Gastroesophageal sphincter (tissue), 3 donors: Measurements from ENCODE around the gene DDX5.

Experiments
- CTCF ChIP-seq, 4 experiments: fragments of 200-600 bp in 2 of 4; fragments of 450-650 bp in 2 of 4; sonication (generic) in 1 of 4; IDR thresholded peaks; one replicate each; pipeline ENCODE4 v1.5.1; 2017 to 2019; ENCODE audit warnings: antibody characterized with exemption in 4 of 4, mild to moderate bottlenecking in 2 of 4, moderate library complexity in 2 of 4
- EP300 ChIP-seq: sonication (generic); formaldehyde crosslinking; IDR thresholded peaks from one replicate; pipeline ENCODE4 v1.6.1; 2017; ENCODE audit warnings: antibody characterized with exemption, mild to moderate bottlenecking
- POLR2A ChIP-seq, 2 donors: fragments of 450-650 bp; IDR thresholded peaks; one replicate each; pipeline ENCODE4 v1.6.1; 2017; ENCODE audit warnings: antibody characterized with exemption in 2 of 2, mild to moderate bottlenecking in 2 of 2, moderate library complexity in 1 of 2
- POLR2AphosphoS5 ChIP-seq: sonication (generic); formaldehyde crosslinking; IDR thresholded peaks from one replicate; pipeline ENCODE4 v1.6.1; 2017; ENCODE audit warnings: antibody characterized with exemption

- no peak for TF ChIP-seq CTCF (IDR thresholded peaks at IDR 0.05)
- TF ChIP-seq POLR2AphosphoS5: no peak
- TF ChIP-seq POLR2A (IDR thresholded peaks at IDR 0.05): no peak
- TF ChIP-seq EP300: no peak
These were observed 17.8 kb downstream of the DDX5 start for GRCh38 chr17:64488301-64488700.
